HCT116 (cell line): ENCODE data around the gene AGBL1. TPM values are rescaled to one million over a fixed set of nuclear protein-coding genes. Genes with fewer than 3 reads are reported as not detected.

Experiments
- ATAC-seq: fragments of 200-7000 bp; cut with Tn5 transposase; 2 replicates; pipeline ENCODE4 v1.9.1; 2020; ENCODE audit warnings: mild to moderate bottlenecking, moderate library complexity
- BruUV-seq: library from RNA; stranded (reverse); fragments of 400-500 nt; replicated peaks from 2 replicates; lab custom pipeline; 2021; lab: Mats Ljungman, UMichigan
- CTCF ChIA-PET: fragments of 300-600 bp; sonication (Branson Sonifier 250); formaldehyde crosslinking; loops from one replicate; lab custom pipeline; 2021; ENCODE audit warnings: antibody characterized with exemption; lab: Charles Lee
- POLR2A ChIA-PET: fragments of 300-600, 350-600 bp; sonication (Branson Sonifier 250); formaldehyde crosslinking; loops from one replicate; lab custom pipeline; 2021; ENCODE audit warnings: antibody characterized with exemption; lab: Charles Lee
- RAD21 ChIA-PET, 2 experiments: fragments of 300-600 bp; sonication (Branson Sonifier 250); formaldehyde crosslinking; loops; one replicate each; lab custom pipeline; 2023; ENCODE audit warnings: low total read pairs in 2 of 2; ENCODE audit not compliant: uncharacterized antibody in 2 of 2, unreplicated experiment in 2 of 2, low non-redundant PET in 1 of 2; lab: Charles Lee
- DNase-seq: peaks from one replicate; pipeline ENCODE4 v3.0.0-alpha.2; 2010; ENCODE audit warnings: low read depth, low spot score
- H2AFZ ChIP-seq: fragments of 200-600 bp; shearing (Covaris generic), sonication (generic); 2 replicates; pipeline ENCODE4 v1.6.1; 2017; ENCODE audit warnings: low read depth, mixed run types, mixed read lengths, antibody characterized with exemption, low read length; ENCODE audit not compliant: poor library complexity, severe bottlenecking
- H3K27ac ChIP-seq: 2 replicates; pipeline ENCODE4 v1.5.1; 2012; ENCODE audit warnings: low read depth, low read length
- H3K27me3 ChIP-seq: fragments of 200-600 bp; sonication (generic); 2 replicates; pipeline ENCODE4 v1.6.1; 2016; ENCODE audit warnings: mixed run types, low read length, mixed read lengths; ENCODE audit not compliant: insufficient read depth
- H3K36me3 ChIP-seq, 2 experiments: fragments of 200-500 bp in 1 of 2; fragments of 200-600 bp in 1 of 2; sonication (Bioruptor generic) in 1 of 2; sonication (generic) in 1 of 2; 2 replicates each; pipeline versions ENCODE4 v1.5.1 to v1.6.1; 2014 to 2016; ENCODE audit warnings: low read length in 2 of 2, inconsistent platforms in 1 of 2, mixed read lengths in 1 of 2, mixed run types in 1 of 2; ENCODE audit not compliant: insufficient read depth in 2 of 2, control insufficient read depth in 1 of 2
- H3K4me1 ChIP-seq, 2 experiments: fragments of 200-600 bp in 1 of 2; sonication (generic) in 1 of 2; 2 replicates each; pipeline versions ENCODE4 v1.5.1 to v1.6.1; 2012 to 2017; ENCODE audit warnings: low read length in 2 of 2, inconsistent platforms in 1 of 2, mild to moderate bottlenecking in 1 of 2, mixed read lengths in 1 of 2, mixed run types in 1 of 2, moderate library complexity in 1 of 2; ENCODE audit not compliant: insufficient read depth in 2 of 2, control insufficient read depth in 1 of 2
- H3K4me2 ChIP-seq: fragments of 200-600 bp; sonication (generic); 2 replicates; pipeline ENCODE4 v1.6.1; 2017; ENCODE audit warnings: mixed run types, low read length, mixed read lengths
- H3K4me3 ChIP-seq, 2 experiments: fragments of 200-600 bp in 1 of 2; sonication (generic) in 1 of 2; replicated peaks in 1 of 2; 2 replicates each; pipeline ENCODE4 v1.5.1; 2011 to 2016; ENCODE audit warnings: low read length in 2 of 2, control low read depth in 1 of 2, low read depth in 1 of 2, mild to moderate bottlenecking in 1 of 2, mixed read lengths in 1 of 2, mixed run types in 1 of 2
- H3K79me2 ChIP-seq: fragments of 200-600 bp; sonication (generic); 2 replicates; pipeline ENCODE4 v1.6.1; 2017; ENCODE audit warnings: mild to moderate bottlenecking, mixed run types, low read length, moderate library complexity, mixed read lengths; ENCODE audit not compliant: insufficient read depth
- H3K9ac ChIP-seq: fragments of 200-600 bp; sonication (generic); 2 replicates; pipeline ENCODE4 v1.6.1; 2016; ENCODE audit warnings: low read length, mixed read lengths
- H3K9me2 ChIP-seq: fragments of 200-600 bp; sonication (generic), shearing (Covaris generic); 2 replicates; pipeline ENCODE4 v1.6.1; 2017; ENCODE audit warnings: mixed run types, mild to moderate bottlenecking, moderate library complexity; ENCODE audit not compliant: insufficient read depth
- H3K9me3 ChIP-seq, 2 experiments: fragments of 200-500 bp in 1 of 2; fragments of 200-600 bp in 1 of 2; sonication (Bioruptor generic) in 1 of 2; sonication (generic) in 1 of 2; 2 replicates each; pipeline ENCODE4 v1.6.1; 2014 to 2017; ENCODE audit warnings: low read length in 2 of 2, mixed read lengths in 2 of 2, inconsistent platforms in 1 of 2, low read depth in 1 of 2, mild to moderate bottlenecking in 1 of 2, mixed run types in 1 of 2, moderate library complexity in 1 of 2; ENCODE audit not compliant: control insufficient read depth in 1 of 2, insufficient read depth in 1 of 2
- H4K20me1 ChIP-seq: fragments of 200-600 bp; sonication (generic), shearing (Covaris generic); 2 replicates; pipeline ENCODE4 v1.6.1; 2017; ENCODE audit warnings: mixed run types, mild to moderate bottlenecking, moderate library complexity; ENCODE audit not compliant: insufficient read depth
- ATF3 ChIP-seq: IDR thresholded peaks from 2 replicates; pipeline ENCODE4 v1.6.1; 2012
- CBX3 ChIP-seq: IDR thresholded peaks from 2 replicates; pipeline ENCODE4 v1.6.1; 2012; ENCODE audit warnings: low read depth
- CEBPB ChIP-seq: IDR thresholded peaks from 2 replicates; pipeline ENCODE4 v1.6.1; 2012; ENCODE audit warnings: low read depth
- CTCF ChIP-seq, 3 experiments: fragments of 200-600 bp in 1 of 3; sonication (generic) in 1 of 3; IDR thresholded peaks in 2 of 3; conservative IDR thresholded peaks in 1 of 3; 2 replicates each; pipeline ENCODE4 v1.5.1; 2012 to 2017; ENCODE audit warnings: low read depth in 2 of 3, low read length in 2 of 3, antibody characterized with exemption in 1 of 3, borderline replicate concordance in 1 of 3, control low read depth in 1 of 3, mild to moderate bottlenecking in 1 of 3, mixed read lengths in 1 of 3, mixed run types in 1 of 3, moderate library complexity in 1 of 3; ENCODE audit not compliant: insufficient read depth in 1 of 3
- EGR1 ChIP-seq: IDR thresholded peaks from 2 replicates; pipeline ENCODE4 v1.6.1; 2012; ENCODE audit warnings: low read depth
- ELF1 ChIP-seq: IDR thresholded peaks from 2 replicates; pipeline ENCODE4 v1.6.1; 2012; ENCODE audit warnings: low read depth, borderline replicate concordance
- EZH2 ChIP-seq: fragments of 200-600 bp; sonication (generic); IDR thresholded peaks from 2 replicates; pipeline ENCODE4 v1.6.1; 2017; ENCODE audit warnings: antibody characterized with exemption, mixed run types
- EZH2phosphoT487 ChIP-seq: fragments of 200-600 bp; IDR thresholded peaks from 2 replicates; pipeline ENCODE4 v1.6.1; 2018; ENCODE audit warnings: antibody characterized with exemption, borderline replicate concordance
- FOSL1 ChIP-seq: IDR thresholded peaks from 2 replicates; pipeline ENCODE4 v1.6.1; 2012; ENCODE audit warnings: low read depth
- JUND ChIP-seq: IDR thresholded peaks from 2 replicates; pipeline ENCODE4 v1.6.1; 2012
- POLR2A ChIP-seq: IDR thresholded peaks from 2 replicates; pipeline ENCODE4 v1.7.0; 2011; ENCODE audit warnings: borderline replicate concordance; ENCODE audit not compliant: insufficient read depth, insufficient read length; ENCODE audit errors: extremely low read depth
- RAD21 ChIP-seq: IDR thresholded peaks from 2 replicates; pipeline ENCODE4 v1.6.1; 2012; ENCODE audit warnings: low read depth, mild to moderate bottlenecking
- REST ChIP-seq: IDR thresholded peaks from 2 replicates; pipeline ENCODE4 v1.6.1; 2012; ENCODE audit warnings: low read depth
- SIN3A ChIP-seq: IDR thresholded peaks from 2 replicates; pipeline ENCODE4 v1.6.1; 2012; ENCODE audit warnings: low read depth
- SRF ChIP-seq: IDR thresholded peaks from 2 replicates; pipeline ENCODE4 v1.6.1; 2012; ENCODE audit warnings: low read depth
- TCF7L2 ChIP-seq: IDR thresholded peaks from 2 replicates; pipeline ENCODE4 v1.7.0; 2011; ENCODE audit warnings: borderline replicate concordance, inconsistent platforms; ENCODE audit not compliant: insufficient read depth, insufficient read length; ENCODE audit errors: extremely low read depth
- ZFX ChIP-seq: fragments of 450-650 bp; IDR thresholded peaks from 2 replicates; pipeline ENCODE4 v1.6.1; 2017
- ZNF274 ChIP-seq: fragments of 200-500 bp; sonication (Bioruptor generic); IDR thresholded peaks from 2 replicates; pipeline ENCODE4 v1.6.1; 2014; ENCODE audit warnings: mild to moderate bottlenecking, low read depth, low read length, inconsistent platforms
- intact Hi-C: fragments of 100-400 bp; cut with micrococcal nuclease; formaldehyde crosslinking; loops from 2 replicates; pipeline ENCODE4 v1.10.0; 2022
- total RNA-seq: library from RNA; stranded (reverse); gene quantifications from one replicate; pipeline ENCODE4 v1.2.1, GENCODE V29; 2021; ENCODE audit not compliant: unreplicated experiment
- TF ChIP-seq, protein P1 (sequence below): IDR thresholded peaks from 2 replicates; pipeline ENCODE4 v1.6.1; 2011; ENCODE audit warnings: mild to moderate bottlenecking, low read length, moderate library complexity; ENCODE audit not compliant: insufficient replicate concordance; ENCODE audit errors: extremely low read depth
- TF ChIP-seq, protein P2 (sequence below): IDR thresholded peaks from 2 replicates; pipeline ENCODE4 v1.6.1; 2012

Gene AGBL1
- total RNA-seq, 1 experiment from 2014 or later: not detected

DNA sequence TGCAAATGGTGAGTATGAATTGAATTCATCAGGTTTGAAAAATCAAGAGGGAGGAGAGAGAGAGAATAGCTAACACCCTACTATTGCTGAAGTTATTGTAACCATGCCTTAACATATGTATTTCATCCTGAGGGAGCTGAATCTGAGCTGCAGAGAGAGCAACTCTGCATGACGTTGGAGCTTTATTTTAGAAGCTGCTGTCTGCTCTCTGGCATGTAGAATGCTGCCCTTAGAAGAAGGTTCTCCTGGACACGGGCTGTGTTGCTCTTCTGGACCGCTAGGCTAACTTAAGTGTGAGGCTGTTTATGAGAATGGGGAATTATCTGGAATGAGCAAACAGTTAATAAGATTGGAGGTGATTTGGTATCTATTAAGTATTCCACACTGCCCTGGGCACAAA lies 814.6 kb downstream of the AGBL1 start:
- Histone ChIP-seq H3K4me2 (no peak overlapping the region), H3K36me3 (no peaks in the 10 kb centered on the region), H3K27me3 (no peaks in the 10 kb centered on the region), H3K27ac (no peak overlapping the region), H3K9ac (no peak overlapping the region), H4K20me1 (no peaks in the 10 kb centered on the region), H3K9me2 (no peaks in the 10 kb centered on the region), H2AFZ (no peak overlapping the region), H3K4me1 (no peaks in the 10 kb centered on the region), H3K9me3 (peaks cover 3 to 14% of the 10 kb centered on the region in 2 experiments; a peak in 2 of 4 replicates), H3K4me3 (no peak overlapping the region), H3K79me2 (no peaks in the 10 kb centered on the region)
- ChIA-PET RAD21 (no interaction called here), POLR2A (no interaction called here), CTCF (no interaction called here)
- no peak for DNase-seq
- BruUV-seq: no TSS peak
- no peak for ATAC-seq
- intact Hi-C loops: no loop called here
- no peak for TF ChIP-seq SIN3A
- no peak for TF ChIP-seq ELF1
- TF ChIP-seq SRF: no peak
- TF ChIP-seq CTCF (IDR thresholded peaks at IDR 0.05 in 2 of 3, conservative IDR thresholded peaks at IDR 0.05 in 1 of 3; ENCODE audit: borderline replicate concordance in 1 of 3, insufficient read depth in 1 of 3, low read depth in 2 of 3, low read length in 2 of 3): no peak
- TF ChIP-seq JUND: no peak
- TF ChIP-seq ZNF274: no peak
- TF ChIP-seq ATF3: no peak
- no peak for TF ChIP-seq RAD21
- no peak for TF ChIP-seq EGR1
- no peak for TF ChIP-seq POLR2A
- no peak for TF ChIP-seq TCF7L2
- TF ChIP-seq, protein P1, sequence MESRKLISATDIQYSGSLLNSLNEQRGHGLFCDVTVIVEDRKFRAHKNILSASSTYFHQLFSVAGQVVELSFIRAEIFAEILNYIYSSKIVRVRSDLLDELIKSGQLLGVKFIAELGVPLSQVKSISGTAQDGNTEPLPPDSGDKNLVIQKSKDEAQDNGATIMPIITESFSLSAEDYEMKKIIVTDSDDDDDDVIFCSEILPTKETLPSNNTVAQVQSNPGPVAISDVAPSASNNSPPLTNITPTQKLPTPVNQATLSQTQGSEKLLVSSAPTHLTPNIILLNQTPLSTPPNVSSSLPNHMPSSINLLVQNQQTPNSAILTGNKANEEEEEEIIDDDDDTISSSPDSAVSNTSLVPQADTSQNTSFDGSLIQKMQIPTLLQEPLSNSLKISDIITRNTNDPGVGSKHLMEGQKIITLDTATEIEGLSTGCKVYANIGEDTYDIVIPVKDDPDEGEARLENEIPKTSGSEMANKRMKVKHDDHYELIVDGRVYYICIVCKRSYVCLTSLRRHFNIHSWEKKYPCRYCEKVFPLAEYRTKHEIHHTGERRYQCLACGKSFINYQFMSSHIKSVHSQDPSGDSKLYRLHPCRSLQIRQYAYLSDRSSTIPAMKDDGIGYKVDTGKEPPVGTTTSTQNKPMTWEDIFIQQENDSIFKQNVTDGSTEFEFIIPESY: no peak
- no peak for TF ChIP-seq FOSL1
- TF ChIP-seq, protein P2, sequence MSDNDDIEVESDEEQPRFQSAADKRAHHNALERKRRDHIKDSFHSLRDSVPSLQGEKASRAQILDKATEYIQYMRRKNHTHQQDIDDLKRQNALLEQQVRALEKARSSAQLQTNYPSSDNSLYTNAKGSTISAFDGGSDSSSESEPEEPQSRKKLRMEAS: no peak
- TF ChIP-seq CEBPB: no peak
- no peak for TF ChIP-seq ZFX
- no peak for TF ChIP-seq CBX3
- no peak for TF ChIP-seq REST
- TF ChIP-seq EZH2: no peak
- no peak for TF ChIP-seq EZH2phosphoT487
